DMS 273 (cell line): ENCODE results near the gene SLC7A8.
A peak's percentile ranks its signal among the peaks of the same experiment; 100 is the strongest.

Experiments
- DNase-seq: peaks from one replicate; lab custom pipeline; 2025; ENCODE audit not compliant: unreplicated experiment; lab: John Stamatoyannopoulos, UW

SLC7A8 gene

GRCh38 chr14:23132970-23133369 is 50.5 kb downstream of the SLC7A8 start:
- DNase-seq: no peak

DNA sequence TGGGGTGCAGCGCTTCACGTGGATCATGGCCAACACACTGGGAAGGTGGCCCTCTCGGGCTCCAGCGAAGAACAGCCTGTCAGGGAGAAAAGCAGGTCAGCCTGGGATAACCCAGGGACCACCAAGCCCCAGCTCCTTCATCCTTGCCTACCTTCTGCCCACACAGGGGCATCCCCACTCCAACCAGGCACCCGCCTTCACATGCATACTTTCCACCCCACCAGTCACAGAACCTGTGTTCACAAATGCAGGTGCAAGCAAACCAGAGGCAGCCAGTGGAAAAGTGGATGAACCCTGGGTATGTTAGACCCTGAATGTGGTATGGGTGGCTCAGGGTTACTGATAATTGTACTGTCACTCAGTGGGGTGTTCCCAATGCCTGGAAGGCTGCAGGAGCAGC is 52.0 kb downstream of the SLC7A8 start:
- no peak for DNase-seq

DNA sequence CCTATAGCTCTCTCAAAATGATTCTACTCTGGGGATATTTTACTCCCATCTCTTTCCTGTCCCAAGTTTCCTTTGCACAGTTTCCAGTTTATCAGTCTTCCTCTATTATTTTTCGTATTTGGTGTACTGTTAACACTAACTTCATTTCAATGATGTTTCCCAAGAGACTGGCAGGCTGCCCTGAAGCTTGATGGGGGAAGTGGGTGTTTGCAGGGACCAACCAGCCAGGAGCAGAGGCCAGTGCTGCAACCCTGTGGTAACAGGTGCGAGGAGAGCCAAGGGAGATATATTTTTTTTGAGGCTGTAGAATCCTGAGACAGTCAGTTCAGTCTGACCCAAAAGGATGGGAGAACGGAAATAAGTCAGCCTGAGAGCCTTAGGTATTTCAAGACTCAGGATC is 52.6 kb downstream of the SLC7A8 start:
- DNase-seq: no peak

DNA sequence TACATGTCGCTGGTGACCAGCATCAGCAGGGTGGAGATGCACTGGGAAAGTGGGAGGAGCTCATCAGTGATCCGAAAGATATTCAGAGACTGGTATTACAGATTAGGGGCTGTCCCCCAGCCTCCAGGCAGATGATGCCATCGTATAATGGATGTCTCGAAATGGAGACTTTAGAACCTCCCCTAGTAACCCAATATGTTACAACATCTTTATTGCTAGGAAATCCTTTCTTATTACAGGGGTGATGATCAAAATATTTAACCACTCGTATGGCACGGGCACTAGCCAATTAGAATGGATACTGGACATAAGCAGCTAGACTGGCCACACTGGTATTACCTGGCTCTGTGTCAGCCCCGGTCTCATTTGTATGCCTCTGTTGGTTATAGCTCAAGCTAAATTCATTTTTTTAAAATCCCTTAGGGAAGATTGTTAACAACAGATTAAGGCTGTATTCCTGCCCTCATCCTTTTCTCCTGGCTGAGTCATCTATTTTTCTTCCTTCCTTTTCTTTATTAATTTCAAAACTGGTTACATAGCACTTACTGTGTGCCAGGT is 53.6 kb downstream of the SLC7A8 start:
- no peak for DNase-seq

DNA sequence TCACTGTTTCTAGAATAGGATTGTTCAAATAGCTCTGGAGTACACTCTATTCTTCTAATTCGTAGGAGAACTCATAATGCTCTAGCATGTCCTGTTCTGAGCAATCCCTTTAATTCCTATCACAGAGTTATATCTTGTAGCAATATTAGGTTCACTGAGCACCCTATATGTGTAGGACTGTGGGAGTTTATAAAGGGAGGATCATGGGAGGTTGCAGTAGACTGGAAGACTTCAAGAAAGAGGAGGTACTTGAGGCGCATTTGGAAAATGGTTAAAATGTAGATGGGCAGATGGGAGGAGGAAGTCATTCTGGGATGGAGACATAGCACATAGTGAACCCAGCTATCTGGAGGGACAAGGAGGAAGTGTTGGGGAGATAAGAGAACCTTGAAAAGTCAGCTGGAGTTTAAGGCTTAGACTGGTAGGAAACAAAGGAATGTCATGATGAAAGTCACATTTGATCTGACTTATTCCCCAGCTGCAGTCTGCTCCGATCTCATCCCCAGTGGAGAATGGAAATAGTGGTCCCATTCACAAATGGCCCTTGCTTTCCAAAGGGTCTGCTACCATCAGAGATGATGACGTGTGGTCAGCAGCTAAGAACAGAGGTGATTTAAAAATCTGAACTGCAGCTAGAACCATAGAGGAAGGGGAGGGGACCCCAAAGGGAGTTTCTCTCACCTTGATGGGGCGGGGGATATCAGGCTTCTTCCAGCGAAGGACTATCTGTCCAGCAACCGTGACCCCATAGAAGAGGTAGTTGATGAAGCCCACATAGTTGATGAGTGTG is 54.3 kb downstream of the SLC7A8 start:
- DNase-seq: no peak

DNA sequence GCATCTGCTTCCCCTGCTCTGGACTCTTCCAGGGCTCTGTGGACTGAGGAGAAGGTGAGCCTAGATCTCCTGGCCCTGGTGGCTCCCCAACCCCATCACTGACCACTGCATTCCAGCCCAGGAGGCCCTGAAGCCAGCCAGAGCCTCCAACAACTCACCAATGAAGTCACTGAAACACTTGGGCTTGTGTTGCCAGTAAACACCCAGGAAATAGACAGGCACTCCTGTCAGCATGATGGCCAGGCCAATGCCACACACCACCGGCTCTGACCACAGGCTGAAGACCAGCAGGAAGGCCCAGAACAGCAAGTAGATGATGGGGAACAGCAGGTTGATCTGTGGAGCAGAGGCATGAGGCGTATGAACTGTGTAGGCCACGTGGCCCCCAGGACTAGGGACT is 55.6 kb downstream of the SLC7A8 start:
- no peak for DNase-seq

- no peak for DNase-seq
These were observed 56.7 kb downstream of the SLC7A8 start for GRCh38 chr14:23126548-23127278.

- peak; percentile 55 for DNase-seq
These were observed 57.4 kb downstream of the SLC7A8 start for GRCh38 chr14:23125933-23126524.

DNA sequence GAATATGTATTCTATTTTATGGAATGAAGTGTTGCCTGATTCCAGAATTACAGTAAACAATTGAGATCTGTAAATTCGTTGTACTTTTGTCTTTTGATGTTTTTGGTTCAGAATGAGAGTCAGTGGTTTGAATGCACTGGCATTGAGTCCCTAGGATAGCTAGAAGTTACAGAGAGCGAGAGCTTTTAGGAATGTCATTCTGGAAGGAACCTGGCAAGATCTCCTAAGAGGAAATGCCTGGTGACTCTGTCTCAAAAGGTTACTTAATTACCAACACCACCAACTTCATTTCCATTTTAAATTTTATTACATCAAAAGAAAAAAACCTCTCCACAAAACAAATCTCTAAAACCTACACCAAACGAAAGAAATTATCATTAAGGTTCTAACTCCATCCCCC is 58.4 kb downstream of the SLC7A8 start:
- no peak for DNase-seq

- no peak for DNase-seq
These were observed 59.0 kb downstream of the SLC7A8 start for GRCh38 chr14:23124337-23124954.

- peak; percentile 98 for DNase-seq
These were observed 60.0 kb downstream of the SLC7A8 start for GRCh38 chr14:23123419-23123818.

DNA sequence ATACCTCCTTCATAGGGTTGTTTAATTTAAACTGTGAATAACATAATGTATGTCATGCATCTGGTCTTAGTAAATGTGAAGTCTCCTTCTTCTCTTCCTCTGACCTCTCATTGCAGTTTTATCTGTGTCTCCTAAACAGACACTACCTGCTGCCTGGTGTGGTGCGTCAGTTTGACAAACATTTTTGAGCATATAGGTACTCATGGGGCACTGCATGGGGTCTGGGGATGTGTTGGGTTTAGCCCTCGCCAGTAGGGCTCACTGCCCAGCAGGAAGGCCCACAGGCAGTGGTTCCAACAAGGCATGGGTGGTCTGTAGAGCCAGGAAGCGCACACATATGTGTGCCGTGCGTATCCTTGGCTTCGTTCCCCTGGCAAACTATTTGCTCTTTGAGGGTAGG is 61.4 kb downstream of the SLC7A8 start:
- no peak for DNase-seq

DNA sequence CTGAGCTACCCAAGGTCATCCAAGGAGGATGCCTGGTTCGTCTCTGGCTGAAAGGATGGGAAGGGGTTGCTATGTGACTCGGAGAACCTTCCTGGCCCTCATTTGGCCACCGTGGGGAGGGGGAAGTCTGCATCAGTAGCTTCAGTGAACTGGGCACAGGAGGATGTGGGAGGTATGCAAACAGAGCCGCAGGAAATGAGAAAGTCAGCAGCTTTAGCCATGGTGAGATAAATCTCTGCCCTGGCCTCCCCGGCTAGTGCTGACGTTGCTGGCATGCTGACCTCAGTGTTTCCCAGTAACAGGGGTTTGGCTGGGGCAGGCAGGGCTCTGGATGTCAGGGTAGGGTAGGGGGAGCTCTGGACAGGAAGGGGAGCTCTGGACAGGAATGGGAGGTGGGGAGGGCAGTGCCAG is 62.1 kb downstream of the SLC7A8 start:
- no peak for DNase-seq

GRCh38 chr14:23120541-23121251 is 62.8 kb downstream of the SLC7A8 start:
- DNase-seq: peak; percentile 95

GRCh38 chr14:23119363-23120327 is 63.8 kb downstream of the SLC7A8 start:
- no peak for DNase-seq

- no peak for DNase-seq
These were observed 64.7 kb downstream of the SLC7A8 start, which contains the start of gene CEBPE for GRCh38 chr14:23118506-23119362. TSS of gene CEBPE (minus strand) at chr14:23119255. CDS start at chr14:23119091, 164 bp downstream.

GRCh38 chr14:23117371-23118020 is 66.0 kb downstream of the SLC7A8 start:
- no peak for DNase-seq

DNA sequence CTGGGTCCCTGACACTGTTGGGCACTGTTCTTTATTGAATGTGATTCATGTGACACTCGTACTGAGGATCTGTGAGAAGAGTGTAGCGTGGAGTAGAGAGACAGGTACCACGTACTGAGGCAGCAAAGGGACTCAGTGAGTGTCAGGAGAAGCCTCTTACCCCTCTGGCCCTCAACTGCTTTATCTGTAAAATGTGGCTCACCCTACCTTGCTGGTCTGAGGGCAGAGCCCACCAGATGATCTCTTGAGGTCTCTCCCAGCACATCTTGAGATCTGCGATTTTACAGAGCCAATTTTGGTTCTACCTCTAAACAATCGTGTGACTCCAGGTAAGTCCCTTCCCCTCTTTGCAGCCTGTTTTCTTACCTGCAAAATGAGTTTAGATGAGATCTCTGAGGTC is 67.5 kb downstream of the SLC7A8 start:
- DNase-seq: no peak
